SU-DHL-6 (cell line): ENCODE results near the gene CLCN7.

Experiments
- EZH2phosphoT487 ChIP-seq: fragments of 200-600 bp; sonication (generic), shearing (Covaris generic); conservative IDR thresholded peaks from 2 replicates; pipeline ENCODE4 v1.6.1; 2018; ENCODE audit warnings: mild to moderate bottlenecking, antibody characterized with exemption, low read length, moderate library complexity, mixed read lengths
- TF ChIP-seq, protein P1 (sequence below): fragments of 200-600 bp; sonication (generic); IDR thresholded peaks from one replicate; pipeline ENCODE4 v1.5.1; 2017; ENCODE audit warnings: antibody characterized with exemption, mild to moderate bottlenecking, low read length, moderate library complexity; ENCODE audit not compliant: insufficient read depth, poor library complexity, severe bottlenecking

DNA sequence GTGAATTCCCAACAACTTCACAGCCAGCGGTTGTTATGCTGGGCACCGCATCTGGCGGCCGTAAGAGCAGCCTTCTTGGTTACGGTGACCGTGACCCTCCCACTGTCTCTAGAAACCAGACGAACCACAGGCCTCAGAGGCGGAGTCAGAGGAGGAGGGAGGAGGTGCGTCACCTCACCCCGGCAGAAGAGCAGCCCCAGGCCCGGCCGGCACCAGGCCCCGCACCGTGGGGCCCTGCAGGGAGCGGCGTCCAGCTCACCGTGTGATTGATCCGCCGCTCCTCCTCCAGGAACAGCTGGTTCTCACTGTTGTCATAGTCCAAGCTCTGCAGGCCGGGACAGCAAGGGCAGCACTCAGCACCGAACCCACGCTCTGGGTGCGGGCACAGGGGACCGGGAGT is 13.7 kb downstream of the CLCN7 start:
- TF ChIP-seq, protein P1, sequence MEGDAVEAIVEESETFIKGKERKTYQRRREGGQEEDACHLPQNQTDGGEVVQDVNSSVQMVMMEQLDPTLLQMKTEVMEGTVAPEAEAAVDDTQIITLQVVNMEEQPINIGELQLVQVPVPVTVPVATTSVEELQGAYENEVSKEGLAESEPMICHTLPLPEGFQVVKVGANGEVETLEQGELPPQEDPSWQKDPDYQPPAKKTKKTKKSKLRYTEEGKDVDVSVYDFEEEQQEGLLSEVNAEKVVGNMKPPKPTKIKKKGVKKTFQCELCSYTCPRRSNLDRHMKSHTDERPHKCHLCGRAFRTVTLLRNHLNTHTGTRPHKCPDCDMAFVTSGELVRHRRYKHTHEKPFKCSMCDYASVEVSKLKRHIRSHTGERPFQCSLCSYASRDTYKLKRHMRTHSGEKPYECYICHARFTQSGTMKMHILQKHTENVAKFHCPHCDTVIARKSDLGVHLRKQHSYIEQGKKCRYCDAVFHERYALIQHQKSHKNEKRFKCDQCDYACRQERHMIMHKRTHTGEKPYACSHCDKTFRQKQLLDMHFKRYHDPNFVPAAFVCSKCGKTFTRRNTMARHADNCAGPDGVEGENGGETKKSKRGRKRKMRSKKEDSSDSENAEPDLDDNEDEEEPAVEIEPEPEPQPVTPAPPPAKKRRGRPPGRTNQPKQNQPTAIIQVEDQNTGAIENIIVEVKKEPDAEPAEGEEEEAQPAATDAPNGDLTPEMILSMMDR: no peak
- TF ChIP-seq EZH2phosphoT487: no peak
